Ramos (cell line): ENCODE results near the gene TAS2R1.
"Not testable (repeated sequence)": the region's sequence is repeated elsewhere in the genome, so short reads cannot be mapped to it uniquely, and the experiment has no call there.

Experiments
- in situ Hi-C: fragments of 300-500 bp; cut with MboI; formaldehyde crosslinking; loops from one replicate; pipeline ENCODE4 v1.14.3; 2022; ENCODE audit warnings: low sequenced_read_pairs; ENCODE audit not compliant: unreplicated experiment

Gene TAS2R1

DNA sequence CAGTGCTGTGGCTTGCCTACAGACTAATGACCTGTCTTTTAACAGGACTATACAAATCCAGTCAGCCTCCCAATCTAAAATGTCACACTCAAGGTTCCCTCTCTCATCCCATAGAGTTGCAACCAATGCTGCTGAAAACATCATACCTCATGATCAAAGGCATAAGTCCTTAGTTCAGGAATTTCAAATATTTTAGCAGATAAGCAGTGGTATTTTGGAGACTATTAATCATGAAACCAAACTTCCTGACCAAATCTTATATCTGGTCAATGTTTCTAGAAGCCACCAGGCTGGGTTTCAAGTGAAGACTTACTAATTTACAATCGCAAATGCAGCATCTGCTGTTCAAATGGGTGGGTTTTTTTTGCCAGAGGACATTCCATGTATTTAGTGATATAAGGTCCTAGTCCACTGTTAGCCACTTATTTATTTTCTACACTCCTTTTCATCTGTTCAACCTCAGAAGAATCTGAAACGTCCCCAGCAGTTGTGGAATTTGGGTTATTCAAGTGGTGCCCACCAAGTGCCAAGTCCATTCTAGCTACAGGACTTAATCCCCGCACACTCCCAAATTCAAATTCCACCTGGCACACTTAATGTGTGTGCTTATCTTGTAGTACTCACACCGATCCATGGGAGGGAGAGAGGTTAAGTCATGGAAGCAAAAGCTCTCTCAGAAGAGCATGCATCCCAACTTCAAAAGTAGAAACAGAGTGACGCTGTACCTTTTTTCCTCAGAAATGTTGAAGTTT, 5.8 kb downstream of the TAS2R1 start:
- in situ Hi-C loops = no loop called here

DNA sequence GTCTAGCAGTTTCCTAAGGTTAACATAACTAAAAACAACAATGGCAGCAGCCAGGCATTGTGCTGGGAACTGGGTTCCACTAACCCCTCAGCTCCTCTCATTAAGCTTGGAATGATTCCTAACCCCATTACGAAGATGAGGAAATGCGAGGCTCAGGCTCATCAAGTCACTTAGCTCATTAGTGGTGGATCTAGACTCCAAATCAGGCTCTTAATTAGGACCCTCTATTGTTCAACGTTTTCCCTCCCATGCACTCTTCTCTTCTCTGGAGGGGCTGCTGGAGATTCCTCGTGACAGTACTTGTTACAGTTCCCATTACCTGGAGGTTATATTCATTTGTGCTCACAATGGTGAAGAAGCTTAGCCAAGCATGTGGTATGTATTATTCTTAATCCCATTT, 6.5 kb downstream of the TAS2R1 start:
- in situ Hi-C loops = no loop called here

GRCh38 chr5:9622971-9623421, 7.2 kb downstream of the TAS2R1 start:
- in situ Hi-C loops = no loop called here

DNA sequence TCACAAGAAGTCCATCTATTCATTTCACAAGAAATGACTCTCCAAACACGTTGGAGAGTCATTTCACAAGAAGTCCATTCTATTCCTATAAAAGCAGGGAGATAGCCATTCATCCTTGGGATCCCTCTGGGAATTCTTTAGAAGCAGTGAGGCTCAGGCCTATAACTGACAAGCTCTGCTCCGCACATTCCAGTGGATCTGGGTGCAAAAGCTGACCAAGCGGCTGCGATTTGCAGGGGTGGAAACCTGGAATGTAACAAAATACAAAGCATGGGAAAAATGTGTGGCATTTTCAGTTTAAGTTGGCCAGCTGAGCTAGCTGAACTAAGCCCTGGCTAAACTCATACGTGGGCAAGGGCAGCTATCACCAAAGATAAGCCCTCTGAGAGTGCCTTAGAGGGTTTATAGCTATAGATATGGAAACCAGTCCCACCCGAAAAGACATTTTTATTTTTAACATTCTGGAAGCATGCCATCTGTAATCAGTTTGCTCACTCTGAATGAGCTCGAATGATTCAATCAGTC, 8.7 kb downstream of the TAS2R1 start:
- in situ Hi-C loops = no loop called here

DNA sequence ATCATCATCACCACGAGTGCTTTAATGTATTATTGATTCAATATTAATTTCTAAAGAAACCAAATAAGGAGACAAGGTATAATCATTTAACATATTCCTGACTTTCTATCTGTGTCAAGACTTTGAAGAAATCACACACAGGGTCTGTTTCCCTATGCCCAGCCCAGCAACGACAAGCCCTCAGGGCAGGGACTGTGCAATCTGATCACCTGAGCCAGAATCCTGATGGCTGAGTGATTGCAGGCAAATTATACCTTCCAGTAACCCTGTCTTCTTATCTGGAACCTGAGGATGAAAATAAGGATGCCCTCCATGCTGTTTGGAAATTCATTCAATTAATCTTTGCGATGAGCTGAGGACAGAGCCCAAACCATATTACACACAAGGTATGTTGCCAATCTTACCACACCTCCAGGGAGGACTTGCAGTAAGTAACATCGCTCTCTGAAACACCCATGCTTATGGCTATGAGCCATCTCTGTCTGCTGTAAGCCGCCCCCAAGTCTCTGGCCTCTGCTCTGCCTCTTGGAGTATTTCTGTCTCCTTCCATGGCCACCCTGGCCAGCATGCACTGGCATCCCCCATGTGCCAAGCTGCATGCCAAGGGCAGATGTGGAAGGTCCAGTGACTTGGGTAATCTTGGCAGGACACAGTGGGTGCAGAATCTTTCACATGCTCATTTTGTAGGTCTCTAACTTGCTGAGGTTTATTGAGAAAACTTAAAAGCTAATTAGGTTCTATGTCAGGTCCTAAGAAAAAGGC, 10.6 kb downstream of the TAS2R1 start:
- in situ Hi-C loops = no loop called here

DNA sequence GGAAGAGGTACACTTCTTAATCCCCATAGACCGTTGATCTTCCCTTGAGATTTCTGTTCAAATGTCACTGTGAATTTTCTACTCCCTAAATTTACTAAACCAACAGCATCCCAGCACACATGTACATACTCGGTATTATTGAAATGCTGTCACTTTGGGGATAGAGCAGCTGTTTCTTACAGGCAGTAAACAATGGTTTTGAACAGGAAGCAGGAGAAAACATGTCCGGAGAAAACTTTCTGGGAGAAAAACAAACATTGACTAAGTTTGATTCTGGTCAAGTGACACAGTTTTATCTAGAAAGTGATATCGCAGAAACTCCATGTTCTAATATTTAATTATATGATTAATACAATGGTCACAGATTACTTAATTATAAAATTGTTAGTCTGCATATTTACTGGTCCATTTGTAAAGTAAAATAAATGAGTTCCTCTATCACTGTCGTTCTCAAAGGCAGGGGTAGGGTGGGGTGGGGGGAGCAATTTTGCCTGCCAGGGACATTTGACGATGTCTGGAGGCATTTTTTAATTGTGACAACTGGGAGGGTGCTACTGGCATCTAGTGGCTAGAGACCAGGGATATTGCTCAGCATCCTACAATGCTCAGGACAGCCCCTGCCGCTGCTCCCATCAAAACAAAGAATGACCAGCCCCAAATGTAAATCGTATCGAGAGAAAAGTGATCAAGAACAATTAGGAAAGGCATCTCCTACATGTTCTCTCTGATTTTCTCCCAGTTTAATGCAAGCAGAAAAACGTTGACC, 12.2 kb downstream of the TAS2R1 start:
- in situ Hi-C loops = no loop called here

GRCh38 chr5:9617221-9617620, 12.9 kb downstream of the TAS2R1 start:
- in situ Hi-C loops = no loop called here

- in situ Hi-C loops = no loop called here
Observed at GRCh38 chr5:9615331-9615730, 14.8 kb downstream of the TAS2R1 start.

DNA sequence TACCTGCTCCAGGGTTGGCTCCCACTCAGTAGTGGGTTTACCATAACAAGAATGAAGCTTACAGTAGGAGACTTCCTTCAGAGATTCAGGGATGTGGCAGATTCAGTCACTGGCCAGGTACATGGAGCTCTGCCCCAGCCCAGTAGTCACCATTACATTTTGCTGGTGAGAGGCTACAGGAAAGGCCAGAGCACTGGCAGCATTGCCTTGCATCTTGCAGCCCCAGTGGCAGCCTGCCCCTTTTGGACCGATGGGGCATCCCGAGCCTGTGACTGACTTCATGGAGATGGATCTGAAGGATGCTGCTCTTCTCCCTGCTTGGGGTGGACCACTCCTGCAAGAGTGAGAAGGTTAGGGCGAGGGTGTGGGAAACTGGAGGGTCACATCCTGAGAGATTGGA, 16.8 kb downstream of the TAS2R1 start:
- in situ Hi-C loops = no loop called here

- in situ Hi-C loops = no loop called here
Observed at GRCh38 chr5:9610969-9611368, 19.2 kb downstream of the TAS2R1 start.

DNA sequence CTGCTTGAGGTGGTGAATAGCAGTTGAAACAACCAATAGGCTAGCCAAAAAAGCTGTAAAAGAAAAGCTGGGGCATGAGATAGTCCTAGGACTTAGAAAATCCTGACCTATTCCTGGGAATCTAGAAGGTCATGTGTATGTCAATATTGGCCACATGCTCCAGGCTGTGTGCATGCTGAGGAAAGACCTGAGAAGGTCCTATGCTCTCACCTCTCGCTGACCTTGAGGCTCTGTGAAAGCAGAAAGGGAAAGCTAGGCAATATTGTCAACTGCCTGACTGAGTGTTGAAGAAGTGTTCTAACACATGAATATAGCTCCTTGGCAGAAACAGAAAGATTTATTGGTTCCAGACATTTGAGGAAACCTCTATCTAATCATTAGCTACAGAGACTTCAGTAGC, 19.8 kb downstream of the TAS2R1 start:
- in situ Hi-C loops = no loop called here

- in situ Hi-C loops = no loop called here
Observed at GRCh38 chr5:9608093-9608492, 22.1 kb downstream of the TAS2R1 start.

DNA sequence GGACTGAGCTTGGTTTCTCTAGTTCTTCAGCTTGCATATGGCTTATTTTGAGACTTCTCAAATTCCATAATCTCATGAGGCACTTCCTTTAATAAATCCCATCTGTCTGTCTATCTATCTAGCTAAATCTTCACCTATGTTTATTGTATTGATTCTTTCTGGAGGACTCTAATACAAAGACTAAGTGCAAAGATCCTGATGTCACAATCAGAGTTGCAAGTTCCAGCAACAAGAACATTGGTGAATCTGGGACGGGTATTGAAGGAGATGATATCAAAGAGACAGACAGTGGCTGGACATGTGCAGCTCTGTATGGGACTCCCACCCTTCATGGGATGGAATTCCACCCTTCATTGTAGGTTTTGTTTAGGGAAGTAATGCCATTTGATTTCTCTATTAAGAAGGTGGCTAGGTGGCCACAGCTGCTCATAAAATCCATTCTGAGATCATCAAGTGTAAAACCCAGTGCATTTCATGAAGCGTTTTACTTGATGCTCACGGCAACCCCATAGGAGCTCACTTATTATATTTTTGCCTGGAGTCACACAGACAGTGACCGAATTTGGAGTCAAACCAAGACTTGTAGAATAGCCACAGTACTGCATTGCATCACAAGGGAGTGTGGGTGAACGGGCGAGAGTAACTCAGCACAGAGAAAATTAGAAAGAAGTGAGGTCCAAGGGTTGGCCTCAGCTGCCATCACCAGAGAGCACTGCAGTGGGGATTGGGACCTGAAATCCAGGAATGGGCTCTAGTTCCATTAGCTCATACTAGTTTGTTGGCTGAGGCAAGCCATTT, 24.9 kb downstream of the TAS2R1 start:
- in situ Hi-C loops = no loop called here

DNA sequence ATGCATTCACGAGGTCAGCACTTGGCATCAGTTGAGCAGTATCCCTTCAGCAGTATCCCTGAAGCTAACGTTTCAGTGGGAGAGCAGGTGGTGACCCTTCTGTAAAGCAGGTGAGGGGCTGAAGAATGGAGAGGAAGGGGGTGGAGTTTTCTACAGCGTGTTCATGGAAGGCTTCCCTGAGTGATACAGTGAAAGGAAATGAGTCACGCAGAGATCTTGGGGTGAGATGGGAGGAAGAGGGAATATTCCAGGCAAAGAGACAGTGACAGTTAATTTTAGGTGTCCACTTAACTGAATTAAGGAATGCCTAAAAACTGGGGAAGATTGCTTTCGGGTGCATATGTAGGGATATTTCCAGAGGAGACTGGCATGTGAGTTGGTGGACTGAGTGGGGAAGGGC, 25.7 kb downstream of the TAS2R1 start:
- in situ Hi-C loops = no loop called here

GRCh38 chr5:9601055-9601739, 29.0 kb downstream of the TAS2R1 start:
- in situ Hi-C loops = no loop called here

DNA sequence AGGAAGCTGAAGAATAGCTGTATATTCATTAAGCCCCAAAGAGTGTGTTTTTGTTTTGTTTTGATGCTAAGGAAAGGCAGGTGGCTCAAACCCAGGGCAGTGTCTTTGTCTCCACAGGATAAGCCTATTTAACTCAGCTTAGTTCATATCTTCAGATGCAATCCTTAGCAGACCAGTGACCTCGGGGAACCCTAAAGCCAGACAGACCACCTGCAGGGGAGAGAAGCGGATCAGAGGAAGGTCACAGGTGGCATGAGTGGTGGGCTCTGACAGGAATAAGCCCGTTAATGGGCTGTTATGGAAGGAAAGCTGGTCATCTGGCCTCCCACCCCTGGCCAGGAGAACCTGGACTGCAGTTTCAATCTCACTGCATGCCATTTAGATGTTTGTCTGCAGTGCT, 30.8 kb downstream of the TAS2R1 start:
- in situ Hi-C loops = no loop called here

- in situ Hi-C loops = not testable (repeated sequence)
Observed at GRCh38 chr5:9598329-9598728, 31.8 kb downstream of the TAS2R1 start.

DNA sequence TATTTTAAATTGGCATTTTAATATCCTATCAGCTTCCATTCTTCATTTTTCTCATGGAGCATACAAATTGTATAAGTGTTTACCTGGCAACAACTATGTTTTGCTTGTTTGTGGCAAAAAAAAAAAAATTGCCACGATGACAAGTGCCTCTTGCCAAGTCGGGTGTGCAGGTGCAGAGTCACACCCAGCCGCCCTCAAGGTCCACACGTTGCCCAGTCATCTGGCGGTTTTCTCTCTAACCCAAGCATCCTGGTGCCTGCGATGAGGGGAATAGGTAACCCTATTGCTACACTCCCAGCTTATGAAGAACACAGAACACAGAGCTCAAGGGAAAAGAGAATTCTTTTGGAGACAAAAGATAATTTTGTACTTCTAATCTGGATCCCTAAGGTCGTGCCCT, 32.8 kb downstream of the TAS2R1 start:
- in situ Hi-C loops = not testable (repeated sequence)

GRCh38 chr5:9596824-9597223, 33.3 kb downstream of the TAS2R1 start:
- in situ Hi-C loops = no loop called here
